NOMO-1 treated with DMSO at 0.1 percent for 48 hours (cell line): ENCODE measurements around the gene C1QTNF12.

ENCODE experiments used
- DNase-seq: peaks from one replicate; lab custom pipeline; 2025; ENCODE audit not compliant: unreplicated experiment; lab: John Stamatoyannopoulos, UW

C1QTNF12 gene

DNA sequence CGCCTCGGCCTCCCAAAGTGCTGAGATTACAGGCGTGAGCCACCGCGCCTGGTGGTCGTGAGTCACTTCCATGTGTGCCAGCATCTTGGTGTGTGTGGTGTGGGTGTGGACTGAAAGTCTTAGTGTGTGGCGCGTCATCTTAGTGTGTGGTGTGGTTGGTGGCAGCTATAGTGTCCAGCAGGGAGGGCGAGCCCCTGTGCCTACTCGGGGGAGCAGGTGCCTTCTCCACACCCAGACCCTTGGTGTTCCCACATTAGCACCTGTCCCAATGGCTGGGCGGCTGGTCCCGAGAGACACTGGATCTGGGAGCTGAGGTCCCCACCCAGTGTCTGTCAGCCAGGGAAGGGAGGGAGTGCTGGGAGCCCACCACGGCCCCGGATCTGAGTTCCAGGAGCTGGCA is 36.5 kb upstream of the C1QTNF12 start:
- DNase-seq = no peak

- DNase-seq = no peak
Observed at GRCh38 chr1:1281533-1282321, 35.2 kb upstream of the C1QTNF12 start.

- DNase-seq = no peak
Observed at GRCh38 chr1:1280782-1281481, 34.4 kb upstream of the C1QTNF12 start.

DNA sequence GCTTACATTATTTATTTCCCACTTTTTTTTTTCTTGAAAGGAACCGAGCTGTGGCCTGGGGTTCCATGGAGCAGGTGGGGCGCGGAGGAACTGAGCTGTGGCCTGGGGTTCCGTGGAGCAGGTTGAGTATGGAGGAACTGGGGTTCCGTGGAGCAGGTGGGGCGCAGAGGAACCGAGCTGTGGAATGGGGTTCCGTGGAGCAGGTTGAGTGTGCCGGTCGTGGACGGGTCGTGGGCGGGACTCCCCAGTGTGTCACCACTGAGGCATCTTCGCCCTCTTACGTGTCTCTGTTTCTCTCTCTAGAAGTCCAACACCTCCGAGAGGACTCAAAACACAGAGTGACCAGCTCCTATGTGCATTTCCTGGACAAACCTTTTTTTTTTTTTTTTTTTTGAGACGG is 32.5 kb upstream of the C1QTNF12 start:
- DNase-seq = no peak

GRCh38 chr1:1278620-1279019 is 32.1 kb upstream of the C1QTNF12 start:
- DNase-seq = no peak

DNA sequence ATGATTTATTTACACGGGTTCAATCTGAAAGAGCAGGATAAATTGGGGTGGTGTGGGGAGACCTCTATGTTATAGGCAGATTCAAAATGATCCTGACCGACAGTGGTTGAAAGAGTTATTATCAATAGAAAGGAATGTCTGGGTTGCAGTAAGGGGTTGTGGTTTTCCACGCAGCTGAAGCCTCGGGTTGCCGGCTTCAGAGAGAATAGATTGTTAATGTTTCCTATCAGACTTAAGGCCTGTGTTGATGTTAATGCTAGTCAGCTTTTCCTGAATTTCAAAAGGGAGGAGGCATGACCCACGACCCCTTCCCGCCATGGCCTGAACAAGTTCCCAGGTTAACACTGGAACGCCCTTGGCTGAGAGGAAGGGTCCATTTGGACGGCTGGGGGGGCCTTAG is 29.3 kb upstream of the C1QTNF12 start:
- DNase-seq = no peak

DNA sequence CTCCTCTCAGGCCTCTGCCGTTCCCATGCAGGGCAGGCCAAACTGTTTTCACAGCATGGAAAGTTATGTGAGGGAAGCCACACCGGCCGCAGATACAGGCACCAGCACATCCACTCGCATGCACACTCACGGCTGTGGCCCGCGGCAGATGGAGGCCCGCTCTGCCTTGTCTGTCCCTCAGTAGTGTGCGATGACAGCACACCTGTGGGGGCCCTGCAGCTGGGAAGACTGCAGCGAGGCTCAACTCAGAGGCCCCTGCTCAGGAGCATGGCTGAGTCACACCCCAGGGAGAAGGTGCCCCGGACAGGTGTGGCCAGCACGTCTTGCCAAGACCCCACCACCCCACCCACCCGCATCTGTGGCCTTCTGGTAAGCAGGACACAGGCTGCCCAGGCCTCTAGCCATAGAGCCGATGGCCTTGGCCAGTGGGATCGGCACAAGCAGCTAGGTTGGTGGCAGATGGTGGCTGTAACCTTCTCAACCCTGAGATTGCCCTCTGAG is 28.5 kb upstream of the C1QTNF12 start:
- DNase-seq = no peak

GRCh38 chr1:1274299-1274930 is 27.9 kb upstream of the C1QTNF12 start:
- DNase-seq = no peak

GRCh38 chr1:1273512-1274298 is 27.2 kb upstream of the C1QTNF12 start, which contains the start of gene UBE2J2:
UBE2J2 (minus strand) TSS chr1:1273854; CDS start chr1:1267992, 5,862 bp downstream.
- peak; percentile 82 for DNase-seq

DNA sequence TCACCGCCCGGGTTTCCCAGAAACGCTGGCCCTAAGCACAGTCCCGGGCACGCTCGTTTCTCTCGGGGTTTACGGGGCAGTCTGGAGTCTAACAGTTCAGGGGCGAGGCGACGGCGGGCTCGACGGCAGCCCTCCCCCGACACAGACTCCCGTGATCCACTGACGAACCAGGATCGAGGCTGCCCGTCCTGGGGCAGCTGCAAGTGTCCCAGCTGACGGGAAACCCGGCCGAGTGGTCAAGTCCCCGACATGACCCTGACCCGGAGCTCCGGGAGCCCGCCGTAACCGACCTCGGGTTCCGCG is 26.6 kb upstream of the C1QTNF12 start:
- no peak for DNase-seq

DNA sequence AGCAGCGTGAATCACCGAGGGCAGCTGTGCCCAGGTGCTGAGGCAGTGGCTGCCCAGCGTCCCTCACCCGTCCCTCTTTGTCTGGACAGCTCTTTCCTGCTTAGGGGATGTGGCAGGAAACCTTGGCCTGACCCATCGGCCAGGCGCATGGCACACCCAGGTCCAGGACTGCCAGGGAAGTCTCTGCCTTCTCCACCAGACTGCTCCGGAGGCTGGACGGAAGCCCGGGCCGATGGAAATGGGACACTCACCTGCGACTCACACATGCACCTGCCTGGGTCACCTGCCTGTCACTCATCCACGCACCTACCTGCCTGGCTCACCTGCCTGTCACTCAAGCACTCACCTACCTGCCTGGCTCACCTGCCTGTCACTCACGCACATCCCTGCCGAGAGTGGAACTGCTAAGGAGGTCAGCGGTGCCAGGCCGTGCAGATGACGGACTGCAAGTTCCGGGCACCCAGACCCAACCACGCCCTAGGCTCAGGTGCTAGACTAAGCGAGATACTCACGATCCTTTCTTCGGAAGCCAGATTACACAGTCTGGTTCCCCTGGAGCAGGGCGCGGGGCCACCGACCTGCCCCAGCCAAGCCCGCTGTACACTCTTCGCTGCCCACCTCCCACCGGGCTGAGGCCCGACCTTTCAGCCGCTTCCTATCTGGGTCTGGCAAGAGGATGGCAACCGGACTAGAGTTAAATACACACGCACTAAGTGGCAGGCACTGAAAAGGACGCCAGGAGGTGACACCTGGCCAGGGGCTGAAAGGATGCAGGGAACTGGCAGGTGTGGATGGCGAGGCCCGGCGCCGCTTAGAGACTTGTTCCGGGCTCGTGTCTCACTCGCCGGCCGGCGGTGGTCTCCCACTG is 26.1 kb upstream of the C1QTNF12 start:
- DNase-seq = no peak

- no peak for DNase-seq
Observed at GRCh38 chr1:1270813-1271212, 24.3 kb upstream of the C1QTNF12 start.

DNA sequence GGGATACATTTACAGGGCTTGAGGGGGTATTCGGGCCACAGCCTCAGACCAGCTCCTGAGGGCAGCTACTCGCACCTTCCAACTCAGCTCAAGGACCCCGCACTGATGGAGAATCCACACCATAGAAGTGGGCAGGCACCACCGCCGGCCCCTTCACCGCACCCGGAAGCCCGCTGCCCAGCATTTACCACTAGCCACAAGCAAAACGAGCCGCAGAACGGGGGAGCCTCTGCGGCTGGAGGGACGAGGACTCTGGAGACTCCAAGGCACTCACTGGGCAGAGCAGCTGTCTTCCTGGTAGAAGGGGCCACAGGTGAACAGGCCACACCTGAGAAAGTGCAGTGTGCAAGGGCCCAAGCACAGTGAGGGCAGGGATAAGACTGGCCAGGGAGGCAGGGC is 21.8 kb upstream of the C1QTNF12 start:
- no peak for DNase-seq

DNA sequence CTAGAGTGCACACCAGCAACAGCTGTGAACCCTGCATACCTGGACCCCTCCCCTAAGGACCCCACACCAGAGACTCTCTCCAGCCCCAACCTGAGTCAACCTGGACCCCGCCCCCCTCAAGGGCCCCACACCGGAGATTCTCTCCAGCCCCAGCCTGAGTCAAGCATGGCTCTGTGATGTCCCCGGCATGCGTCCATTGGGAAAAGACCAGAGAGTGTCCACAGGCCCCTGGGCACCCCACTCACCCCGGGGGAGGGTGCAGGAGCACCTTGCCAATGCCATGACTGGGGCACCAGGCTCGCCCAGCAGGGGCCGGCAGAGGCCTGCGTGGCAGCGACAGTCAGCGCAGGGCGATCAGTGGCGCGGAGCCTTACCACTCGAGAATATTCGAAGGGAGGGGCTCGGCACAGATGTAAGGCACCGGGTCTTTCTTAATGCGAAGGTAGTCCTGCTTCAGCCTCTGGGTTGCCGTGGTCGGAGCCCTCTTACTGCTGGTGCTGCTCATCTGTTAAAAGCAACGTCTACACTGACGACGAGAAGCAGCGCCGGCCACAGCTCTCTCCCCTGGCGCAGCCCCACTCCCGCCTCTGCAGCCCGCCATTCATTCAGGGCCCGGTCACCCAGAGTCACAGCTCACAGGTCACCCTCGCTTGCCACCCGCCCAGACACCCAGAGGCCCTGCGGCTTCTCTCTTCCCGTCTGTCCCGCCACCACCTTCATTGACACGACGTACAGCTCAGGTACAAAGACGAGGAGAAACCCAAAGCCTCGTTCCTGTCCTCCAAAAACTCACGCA is 21.2 kb upstream of the C1QTNF12 start:
- DNase-seq = no peak

GRCh38 chr1:1264868-1265272 is 18.3 kb upstream of the C1QTNF12 start:
- no peak for DNase-seq

GRCh38 chr1:1264026-1264425 is 17.5 kb upstream of the C1QTNF12 start:
- no peak for DNase-seq

DNA sequence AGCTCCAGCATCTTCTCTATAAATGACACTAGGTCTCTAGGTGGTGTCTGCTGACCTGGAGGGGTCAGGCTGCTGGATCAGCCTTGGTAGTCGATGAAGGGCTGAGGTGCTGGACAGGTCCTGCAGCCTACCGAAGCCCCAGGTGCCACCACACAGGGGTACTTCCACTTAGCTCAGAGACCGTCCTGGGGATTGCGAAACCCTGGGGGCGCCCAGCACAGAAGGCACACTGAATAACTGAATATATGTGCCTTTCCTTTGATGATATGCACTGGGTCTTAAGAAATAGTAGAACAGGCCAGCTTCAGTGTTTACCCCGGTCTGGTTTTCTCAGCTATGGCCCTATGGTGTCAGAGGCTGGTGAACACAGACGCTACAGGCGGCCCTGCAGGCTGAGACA is 16.2 kb upstream of the C1QTNF12 start:
- no peak for DNase-seq

DNA sequence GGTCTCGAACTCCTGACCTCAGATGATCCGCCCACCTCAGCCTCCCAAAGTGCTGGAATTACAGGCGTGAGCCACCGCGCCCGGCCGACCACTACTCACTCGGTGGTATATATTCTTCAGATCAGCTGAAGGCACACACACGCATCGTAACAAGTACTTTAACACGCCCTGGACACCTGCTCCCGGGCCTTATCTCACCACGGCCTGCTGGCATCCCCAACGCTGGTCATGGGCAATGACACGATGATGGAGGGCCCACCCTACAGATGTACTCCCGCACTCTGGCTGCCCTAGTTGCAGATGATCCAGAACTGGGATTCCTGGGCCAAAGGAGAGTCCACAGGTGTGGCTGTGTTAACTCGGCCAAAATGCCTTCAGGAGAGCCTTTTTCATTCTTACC is 15.5 kb upstream of the C1QTNF12 start:
- no peak for DNase-seq

DNA sequence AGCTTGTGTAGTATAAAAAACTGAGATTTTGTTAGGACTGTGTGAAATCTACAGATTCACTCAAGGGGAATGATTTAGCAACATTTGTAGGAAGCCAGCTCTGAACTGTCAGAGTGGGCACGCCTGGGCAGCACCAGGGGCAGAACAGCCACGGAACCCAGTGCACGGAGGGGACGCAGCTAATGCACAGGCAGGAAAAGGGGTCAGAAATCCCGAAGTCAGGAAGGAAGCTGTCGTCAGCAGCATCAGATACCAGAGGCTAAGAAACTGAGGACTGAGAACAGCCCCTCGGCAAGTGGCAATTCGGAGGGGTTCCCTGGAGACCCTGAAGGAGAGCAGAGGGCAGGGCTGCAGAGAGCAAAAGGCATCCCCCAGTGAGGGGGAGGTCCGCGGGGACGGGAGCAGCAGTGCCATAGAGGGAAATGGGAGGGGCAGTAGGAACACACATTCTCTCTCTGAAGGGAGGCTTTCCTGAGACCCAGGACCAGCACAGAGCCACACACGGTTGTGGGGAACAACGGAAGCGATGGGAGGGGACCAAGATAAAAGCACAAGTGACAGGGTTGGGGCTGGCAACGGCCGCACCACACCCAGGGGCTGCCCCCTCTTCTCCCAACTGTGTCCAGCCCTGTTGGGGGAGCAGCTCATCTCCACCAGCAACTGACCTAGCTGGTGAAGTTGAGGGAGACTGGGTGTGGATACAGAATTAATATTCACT is 14.5 kb upstream of the C1QTNF12 start:
- DNase-seq = no peak
